ENCODE data around the gene MRPL39.

The MRPL39 gene

GRCh38 chr21:25566645-25567044 lies 40.6 kb downstream of the MRPL39 start:
- DNase-seq, result no peak

DNA sequence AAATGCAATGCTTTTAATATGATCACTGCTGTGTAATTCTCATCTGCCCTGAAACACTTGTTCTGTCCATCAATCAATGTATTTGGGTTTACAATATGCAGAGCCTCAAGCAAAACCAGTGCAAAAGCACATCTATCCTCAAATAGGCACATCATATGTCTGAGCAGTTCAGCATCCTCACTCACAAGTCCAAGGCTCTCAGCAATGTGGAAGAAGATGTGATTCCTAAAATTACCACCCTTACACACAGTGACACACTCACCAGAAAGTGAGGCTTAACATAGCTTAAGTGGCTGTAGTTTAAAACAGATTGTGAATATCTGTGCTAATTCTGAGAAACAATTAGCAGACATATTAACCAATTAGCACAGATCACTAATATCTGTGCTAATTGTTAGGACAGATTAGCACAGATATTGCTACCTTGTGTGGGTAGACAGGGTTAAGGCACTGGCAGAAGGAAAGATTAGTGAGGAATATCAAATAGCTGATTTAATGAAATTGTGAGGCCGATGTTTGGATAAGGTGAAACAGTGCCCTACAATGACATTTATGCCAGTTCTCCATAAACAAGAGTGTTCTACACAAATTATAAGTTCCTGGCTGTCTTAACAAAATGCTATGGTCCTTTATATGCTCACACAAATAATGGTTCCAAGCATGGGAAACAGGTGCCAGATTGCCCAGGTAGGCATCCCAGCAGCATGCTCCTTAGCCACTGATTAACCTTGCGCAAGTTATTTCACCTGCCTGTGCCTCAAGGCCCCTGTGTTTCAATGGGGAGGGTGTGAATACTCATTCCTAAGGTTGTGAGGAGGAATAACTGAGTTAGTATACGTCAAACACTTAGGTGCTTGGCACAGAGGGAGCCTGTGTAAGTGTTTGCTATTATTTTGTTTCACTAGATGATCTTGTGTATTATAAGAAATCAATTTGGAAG lies 41.7 kb downstream of the MRPL39 start:
- DNase-seq, result no peak

GRCh38 chr21:25564349-25564948 lies 42.8 kb downstream of the MRPL39 start:
- no peak for DNase-seq

GRCh38 chr21:25563361-25564116 lies 43.7 kb downstream of the MRPL39 start:
- DNase-seq, result no peak

- DNase-seq, result no peak
Observed at GRCh38 chr21:25562660-25563059, 44.6 kb downstream of the MRPL39 start.

GRCh38 chr21:25561668-25562641 lies 45.3 kb downstream of the MRPL39 start:
- DNase-seq, result no peak

DNA sequence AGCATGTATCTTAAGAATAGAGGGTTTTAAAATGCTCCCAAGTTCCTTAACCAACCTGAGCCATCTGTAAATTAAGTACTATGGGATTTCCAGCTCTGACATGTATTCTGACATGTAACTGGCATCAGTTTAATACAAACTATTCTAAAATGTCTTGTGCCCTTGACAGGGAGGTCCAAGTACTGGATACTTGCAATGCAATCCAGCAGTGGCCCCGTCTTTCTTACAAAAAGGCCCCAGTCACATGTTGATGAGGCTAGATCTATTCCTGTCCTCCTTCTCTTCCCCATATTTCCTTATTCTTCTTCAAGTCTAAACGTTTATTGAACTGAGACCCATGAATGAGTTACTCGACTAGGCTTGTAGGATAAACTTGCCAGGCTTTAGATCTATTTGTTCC lies 46.4 kb downstream of the MRPL39 start:
- DNase-seq, result no peak

GRCh38 chr21:25560271-25560685 lies 47.0 kb downstream of the MRPL39 start:
- no peak for DNase-seq

- DNase-seq, result no peak
Observed at GRCh38 chr21:25559746-25560145, 47.5 kb downstream of the MRPL39 start.

DNA sequence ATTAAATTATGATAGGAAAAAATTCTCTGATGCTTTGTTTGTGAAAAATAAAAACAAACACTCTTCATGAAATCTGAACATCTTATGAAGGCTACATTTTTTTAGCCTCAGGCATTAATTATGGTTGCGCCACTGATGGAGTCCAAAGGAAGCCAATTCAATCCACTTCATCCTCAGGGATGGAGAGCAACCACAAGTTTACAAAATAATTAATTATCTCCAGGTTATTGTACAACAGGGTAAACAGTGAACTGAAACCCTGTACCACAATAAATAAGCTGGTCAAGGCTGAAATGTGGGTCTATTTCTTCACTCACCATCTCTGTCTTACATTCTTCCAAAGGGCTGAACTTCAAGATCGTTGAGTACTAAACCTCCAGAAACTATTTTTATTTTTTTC lies 49.2 kb downstream of the MRPL39 start:
- DNase-seq, result no peak

DNA sequence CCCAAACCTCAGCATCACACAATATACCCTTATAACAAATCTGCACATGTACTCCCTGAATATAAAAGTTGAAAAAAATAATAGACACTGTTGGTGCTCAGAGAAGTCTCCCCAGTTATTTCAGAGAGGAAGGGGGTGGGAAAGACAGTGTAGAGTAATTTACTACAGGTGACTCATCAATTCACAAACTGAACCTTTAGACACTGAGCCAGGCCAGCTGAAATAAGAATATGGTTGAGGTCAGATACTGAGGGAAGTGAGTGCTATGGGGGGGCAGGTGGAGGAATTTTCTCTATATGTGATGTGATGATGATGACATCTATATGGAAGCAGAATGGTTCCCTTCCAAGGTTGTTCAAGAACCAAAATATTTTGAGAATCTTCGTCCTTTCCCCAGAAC lies 50.1 kb downstream of the MRPL39 start:
- no peak for DNase-seq

- no peak for DNase-seq
Observed at GRCh38 chr21:25556091-25556490, 51.2 kb downstream of the MRPL39 start.

- DNase-seq, result no peak
Observed at GRCh38 chr21:25555492-25555891, 51.8 kb downstream of the MRPL39 start.

DNA sequence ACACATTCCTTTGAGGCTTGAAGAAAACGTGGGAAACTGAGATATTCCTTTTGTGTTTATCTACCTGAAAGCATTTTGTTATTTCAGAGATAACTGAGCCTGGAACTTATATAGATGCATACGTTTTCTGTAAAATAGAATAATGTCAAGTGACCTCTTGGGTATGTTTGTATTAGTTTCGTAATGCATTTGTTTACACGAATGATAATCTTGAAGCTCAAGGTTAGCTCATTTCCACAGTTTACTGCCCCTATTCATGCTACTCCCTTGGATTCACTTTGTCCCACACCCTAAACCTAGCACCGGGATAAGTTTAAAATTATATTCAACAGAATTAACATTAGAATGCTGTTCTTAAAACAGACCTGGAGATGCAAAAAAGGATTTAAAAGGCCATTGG lies 54.4 kb downstream of the MRPL39 start:
- DNase-seq, result no peak

DNA sequence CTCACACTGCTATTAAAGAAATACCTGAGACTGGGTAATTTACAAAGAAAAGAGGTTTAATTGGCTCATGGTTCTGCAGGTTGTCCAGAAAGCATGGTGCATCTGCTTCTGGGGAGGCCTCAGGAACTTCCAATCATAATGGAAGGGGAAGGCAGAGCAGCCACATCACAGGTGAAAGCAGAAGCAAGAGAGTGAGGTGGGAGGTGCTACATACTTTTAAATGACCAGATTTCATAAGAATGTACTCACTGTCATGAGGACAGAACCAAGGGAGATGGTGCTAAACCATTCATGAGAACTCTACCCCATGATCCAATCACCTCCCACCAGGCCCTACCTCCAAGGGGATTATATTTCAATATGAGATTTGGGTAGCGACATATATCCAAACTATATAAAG lies 55.7 kb downstream of the MRPL39 start:
- DNase-seq, result no peak

- DNase-seq, result no peak
Observed at GRCh38 chr21:25550352-25551120, 56.7 kb downstream of the MRPL39 start.

GRCh38 chr21:25541042-25541441 lies 66.2 kb downstream of the MRPL39 start:
- no peak for DNase-seq

DNA sequence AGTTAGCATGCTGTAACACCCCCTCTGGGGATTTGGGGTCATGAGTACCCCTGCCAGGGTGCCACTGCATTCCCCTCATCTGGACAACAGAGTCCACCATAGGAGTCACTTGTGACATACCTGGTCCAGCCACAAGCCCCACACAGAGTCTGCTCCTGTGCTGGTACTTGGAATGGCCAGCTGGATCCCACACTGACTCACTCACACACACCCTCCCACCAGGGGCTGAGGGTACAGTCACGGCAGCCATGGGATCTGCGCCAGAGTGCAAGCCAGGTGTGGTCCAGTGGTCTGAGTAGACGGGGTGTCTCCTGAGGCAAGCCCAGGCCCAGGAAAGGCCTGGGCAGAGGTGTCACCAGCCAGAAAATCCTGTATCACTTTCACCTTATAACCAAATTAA lies 67.7 kb downstream of the MRPL39 start:
- DNase-seq, result no peak

DNA sequence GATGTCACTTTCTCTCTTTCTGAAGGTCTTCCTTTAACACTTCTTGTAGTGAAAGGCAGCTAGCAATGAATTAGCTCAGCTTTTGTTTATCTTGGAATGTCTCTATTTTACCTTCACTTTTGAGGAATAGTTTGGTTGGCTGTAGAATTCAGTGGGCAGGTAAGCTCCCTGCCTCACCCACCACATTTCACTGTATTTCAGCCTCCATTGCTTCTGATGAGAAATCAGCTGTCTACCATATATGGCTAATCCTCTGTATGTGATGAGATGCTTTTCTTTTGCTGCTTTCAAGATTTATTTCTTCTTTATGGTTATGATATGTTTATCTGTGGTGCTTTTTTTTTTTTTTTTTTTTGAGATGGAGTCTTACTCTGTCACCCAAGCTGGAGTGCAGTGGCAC lies 70.1 kb downstream of the MRPL39 start:
- no peak for DNase-seq

DNA sequence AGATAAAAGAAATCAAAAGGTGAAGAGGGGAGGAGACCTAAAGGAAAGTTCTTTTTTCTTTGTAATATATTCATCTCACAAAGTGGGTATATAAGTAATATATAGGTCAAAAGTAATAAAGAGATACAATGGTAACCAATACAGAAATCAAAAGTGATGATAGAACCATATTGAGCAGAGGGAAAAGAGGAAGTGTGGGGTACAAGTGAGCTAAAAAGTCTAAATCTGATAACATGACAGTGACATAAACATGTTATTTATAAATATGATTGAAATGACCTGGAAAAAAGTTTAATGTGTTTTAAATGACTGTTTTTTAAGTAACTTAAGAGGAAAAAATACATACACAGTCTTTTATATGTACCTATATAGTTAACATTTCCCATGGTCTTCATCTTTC lies 70.5 kb downstream of the MRPL39 start:
- no peak for DNase-seq

- no peak for DNase-seq
Observed at GRCh38 chr21:25535849-25536248, 71.4 kb downstream of the MRPL39 start.
